ENCODE data around the gene ENOX1.
"Not testable (repeated sequence)": the region's sequence is repeated elsewhere in the genome, so short reads cannot be mapped to it uniquely, and the experiment has no call there.

The ENOX1 gene

GRCh38 chr13:43786766-43787517 is at the start of gene ENOX1:
Gene ENOX1, minus strand, starts transcription at chr13:43786972.
- TF ChIP-seq CTCF (IDR thresholded peaks at IDR 0.05) (peak; percentile 40), ZFX (IDR thresholded peaks at IDR 0.05; ENCODE audit: borderline replicate concordance) (no peak)
- peak within 1 kb of the TSS; percentile 61 for H3K27ac ChIP-seq

- no peak overlapping the region for H3K27ac ChIP-seq
- no peak for TF ChIP-seq ZFX (IDR thresholded peaks at IDR 0.05; ENCODE audit: borderline replicate concordance)
- no peak for TF ChIP-seq CTCF (IDR thresholded peaks at IDR 0.05)
Measured at GRCh38 chr13:43835701-43836100, 48.9 kb upstream of the ENOX1 start.

- TF ChIP-seq CTCF (IDR thresholded peaks at IDR 0.05) (no peak), ZFX (IDR thresholded peaks at IDR 0.05; ENCODE audit: borderline replicate concordance) (no peak)
- H3K27ac ChIP-seq, result no peak overlapping the region
Measured at GRCh38 chr13:43831088-43831487, 44.3 kb upstream of the ENOX1 start.

- TF ChIP-seq CTCF (IDR thresholded peaks at IDR 0.05) (no peak), ZFX (IDR thresholded peaks at IDR 0.05; ENCODE audit: borderline replicate concordance) (no peak)
- H3K27ac ChIP-seq, result no peak overlapping the region
Measured at GRCh38 chr13:43830497-43830881, 43.7 kb upstream of the ENOX1 start.

GRCh38 chr13:43824656-43825055 is 37.9 kb upstream of the ENOX1 start:
- H3K27ac ChIP-seq, result not testable (repeated sequence)

GRCh38 chr13:43822969-43823368 is 36.2 kb upstream of the ENOX1 start:
- H3K27ac ChIP-seq, result no peak overlapping the region
- TF ChIP-seq CTCF (IDR thresholded peaks at IDR 0.05) (no peak), ZFX (IDR thresholded peaks at IDR 0.05; ENCODE audit: borderline replicate concordance) (no peak)

- TF ChIP-seq CTCF (IDR thresholded peaks at IDR 0.05), result no peak
- no peak for TF ChIP-seq ZFX (IDR thresholded peaks at IDR 0.05; ENCODE audit: borderline replicate concordance)
- no peak overlapping the region for H3K27ac ChIP-seq
Measured at GRCh38 chr13:43816401-43816889, 29.7 kb upstream of the ENOX1 start.

- no peak for TF ChIP-seq ZFX (IDR thresholded peaks at IDR 0.05; ENCODE audit: borderline replicate concordance)
- TF ChIP-seq CTCF (IDR thresholded peaks at IDR 0.05), result no peak
- no peak overlapping the region for H3K27ac ChIP-seq
Measured at GRCh38 chr13:43815204-43815603, 28.4 kb upstream of the ENOX1 start.
